Measurements from ENCODE around the gene CALU. TPM values are rescaled to one million over a fixed set of nuclear protein-coding genes. Genes with fewer than 3 reads are reported as not detected.

Gene CALU
- total and polyA plus RNA-seq, 10 donors, result 7.9 to 98.8 (median 58.9) TPM

GRCh38 chr7:128781851-128782250 is 42.7 kb downstream of the CALU start:
- H3K27ac ChIP-seq, result no peak overlapping the region
- TF ChIP-seq POLR2A (IDR thresholded peaks at IDR 0.05), result no peak
- no peak for TF ChIP-seq POLR2AphosphoS5 (IDR thresholded peaks at IDR 0.05)
- TF ChIP-seq CTCF (IDR thresholded peaks at IDR 0.05 in 8 of 11, conservative IDR thresholded peaks at IDR 0.05 in 3 of 11), result no peak
- DNase-seq, result no peak
- H3K4me1 ChIP-seq, result no peaks in the 10 kb centered on the region
- H3K4me3 ChIP-seq, result no peak overlapping the region
- 67 to 87% (median 84%) methylated on average over 3 of the region's 3 CpGs for WGBS, 5 donors
- peaks cover 0 to 22% (median 13%) of the 10 kb centered on the region in 8 donors for H3K9me3 ChIP-seq
- no peaks in the 10 kb centered on the region for H3K36me3 ChIP-seq
- intact Hi-C loops (cut with DNase I; ENCODE audit: low total_unique reads), result no loop called here
- H3K27me3 ChIP-seq (replicated peaks in 1 of 7), result no peaks in the 10 kb centered on the region

GRCh38 chr7:128783143-128783861 is 44.1 kb downstream of the CALU start:
- Histone ChIP-seq H3K27me3 (replicated peaks in 1 of 7) (no peaks in the 10 kb centered on the region), H3K36me3 (no peaks in the 10 kb centered on the region), H3K9me3 (peaks cover 0 to 7% (median 4%) of the 10 kb centered on the region in 8 donors), H3K27ac (no peak overlapping the region), H3K4me1 (no peaks in the 10 kb centered on the region), H3K4me3 (no peak overlapping the region)
- DNase-seq, result no peak
- intact Hi-C loops (cut with DNase I; ENCODE audit: low total_unique reads), result no loop called here
- WGBS, 5 donors, result 53 to 74% (median 71%) methylated on average over 14 to 15 of the region's 15 CpGs
- TF ChIP-seq POLR2A (IDR thresholded peaks at IDR 0.05) (no peak), POLR2AphosphoS5 (IDR thresholded peaks at IDR 0.05) (no peak), CTCF (IDR thresholded peaks at IDR 0.05 in 8 of 11, conservative IDR thresholded peaks at IDR 0.05 in 3 of 11) (no peak)

GRCh38 chr7:128785738-128786137 is 46.6 kb downstream of the CALU start:
- WGBS, 5 donors, result 68 to 78% (median 77%) methylated on average over 3 of the region's 3 CpGs
- H3K4me1 ChIP-seq, result peaks cover 0 to 9% (median 6%) of the 10 kb centered on the region in 6 donors
- no peak for DNase-seq
- intact Hi-C loops (cut with DNase I; ENCODE audit: low total_unique reads), result no loop called here
- peaks cover 0 to 8% (median 0%) of the 10 kb centered on the region in 7 donors for H3K27me3 ChIP-seq (replicated peaks in 1 of 7)
- TF ChIP-seq POLR2A (IDR thresholded peaks at IDR 0.05), result no peak
- TF ChIP-seq POLR2AphosphoS5 (IDR thresholded peaks at IDR 0.05), result no peak
- no peak for TF ChIP-seq CTCF (IDR thresholded peaks at IDR 0.05 in 8 of 11, conservative IDR thresholded peaks at IDR 0.05 in 3 of 11)
- no peak overlapping the region for H3K27ac ChIP-seq
- H3K9me3 ChIP-seq, result no peaks in the 10 kb centered on the region
- H3K4me3 ChIP-seq, result no peak overlapping the region
- H3K36me3 ChIP-seq, result no peaks in the 10 kb centered on the region

Data from spleen (tissue), 11 donors.